HG03457 (cell line): ENCODE results near the gene TMPRSS4.

Source experiments
- ATAC-seq: cut with Tn5 transposase; IDR thresholded peaks from one replicate; pipeline ENCODE4 v1.9.1; 2021; ENCODE audit warnings: moderate number of reproducible peaks; ENCODE audit not compliant: unreplicated experiment

The TMPRSS4 gene

DNA sequence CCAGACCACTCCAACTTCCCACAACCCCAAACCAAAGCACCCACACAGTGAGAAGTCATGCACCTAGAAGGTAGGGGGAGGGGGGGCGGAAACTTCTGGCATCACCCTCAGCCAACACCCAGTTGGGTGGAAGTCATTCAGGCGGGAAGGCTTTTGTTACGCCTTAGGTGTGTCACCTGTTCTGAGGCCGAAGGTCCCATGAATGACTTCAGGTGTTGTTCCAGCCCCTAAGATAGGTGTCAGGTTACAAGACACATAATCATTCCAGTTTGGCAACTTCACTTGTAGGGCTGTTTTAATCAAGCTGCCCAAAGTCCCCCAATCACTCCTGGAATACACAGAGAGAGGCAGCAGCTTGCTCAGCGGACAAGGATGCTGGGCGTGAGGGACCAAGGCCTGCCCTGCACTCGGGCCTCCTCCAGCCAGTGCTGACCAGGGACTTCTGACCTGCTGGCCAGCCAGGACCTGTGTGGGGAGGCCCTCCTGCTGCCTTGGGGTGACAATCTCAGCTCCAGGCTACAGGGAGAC is at the start of gene TMPRSS4:
TMPRSS4 (plus strand) TSS at position 325 of the 528 bp plus-strand sequence. CDS start 225 bp downstream, outside the sequence.
- ATAC-seq: no peak

GRCh38 chr11:118027694-118028093 is 49.2 kb upstream of the TMPRSS4 start:
- no peak for ATAC-seq

- ATAC-seq: no peak
Observed at GRCh38 chr11:118028626-118029025, 48.3 kb upstream of the TMPRSS4 start.

DNA sequence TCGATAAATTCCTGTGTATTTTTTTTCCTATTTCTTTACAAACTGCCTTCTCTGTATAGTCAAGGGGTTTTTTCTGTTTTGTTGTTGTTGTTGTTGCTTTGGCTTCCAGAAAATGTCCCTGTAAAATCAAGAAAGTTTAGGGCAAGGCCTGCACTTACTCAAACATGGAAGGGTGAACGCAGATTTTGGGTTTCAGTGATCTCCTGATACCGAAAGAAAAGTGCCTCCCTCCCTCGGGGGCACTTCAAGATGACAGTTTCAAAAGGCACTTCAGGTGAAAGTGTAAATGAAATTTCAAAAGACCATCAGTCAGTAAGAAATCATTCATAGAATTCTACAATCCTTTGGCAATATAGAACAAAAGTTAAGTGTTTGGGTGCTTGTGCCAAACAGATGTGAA is 43.4 kb upstream of the TMPRSS4 start:
- ATAC-seq: no peak

GRCh38 chr11:118042141-118042540 is 34.7 kb upstream of the TMPRSS4 start:
- ATAC-seq: no peak

DNA sequence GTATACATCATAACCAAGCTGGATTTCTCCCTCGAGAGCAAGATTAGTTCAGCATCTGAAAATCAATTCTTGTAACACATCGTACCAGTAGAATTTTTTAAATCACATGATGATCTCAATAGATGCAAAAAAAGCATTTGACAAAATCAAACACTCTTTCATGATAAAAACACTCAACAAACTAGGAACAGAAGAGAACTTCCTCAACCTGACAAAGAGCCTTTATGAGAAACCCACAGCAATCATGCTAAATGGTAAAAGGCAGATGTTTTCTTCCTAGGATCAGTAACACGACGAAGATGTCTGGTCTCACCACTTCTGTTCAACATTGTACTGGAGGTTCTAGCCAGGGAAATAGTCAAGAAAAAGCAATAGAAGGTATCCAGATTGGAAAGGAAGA is 34.1 kb upstream of the TMPRSS4 start:
- no peak for ATAC-seq

GRCh38 chr11:118045191-118045590 is 31.7 kb upstream of the TMPRSS4 start:
- ATAC-seq: no peak

GRCh38 chr11:118046051-118046963 is 30.6 kb upstream of the TMPRSS4 start:
- no peak for ATAC-seq

DNA sequence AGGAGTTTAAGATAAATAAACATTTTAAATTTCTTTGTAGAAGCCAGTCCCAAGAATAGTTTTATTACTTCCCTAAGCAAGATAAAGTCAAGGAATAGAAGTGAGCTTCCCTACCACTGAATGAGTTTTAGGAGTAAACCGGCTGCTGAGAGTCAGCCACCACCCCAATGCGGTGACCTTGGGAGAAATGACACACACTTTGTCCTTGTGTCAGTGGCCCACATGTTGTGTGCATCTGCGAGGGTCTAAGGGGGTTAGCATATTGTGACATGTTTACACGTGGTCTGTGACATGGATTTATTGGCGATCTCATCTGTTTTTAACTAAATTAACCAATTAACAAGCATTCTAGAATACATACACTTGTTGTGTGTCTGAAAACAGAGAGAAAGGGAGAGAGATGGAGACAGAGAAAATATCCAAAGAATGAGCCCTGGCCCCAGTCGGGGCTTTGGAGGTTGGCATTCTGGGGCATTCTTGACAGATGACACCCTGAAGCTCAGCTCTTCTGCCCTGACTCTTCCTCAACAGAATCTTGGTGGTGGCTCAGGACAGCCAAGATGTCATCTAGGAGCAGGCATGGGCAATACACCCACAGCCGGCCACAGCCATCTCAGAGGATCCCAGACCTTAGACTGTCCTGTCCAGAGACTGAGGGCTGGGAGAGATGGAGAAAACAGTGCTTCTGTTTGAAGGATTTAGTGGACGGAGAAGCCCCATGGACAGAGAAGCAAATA is 29.7 kb upstream of the TMPRSS4 start:
- no peak for ATAC-seq

GRCh38 chr11:118047749-118048148 is 29.1 kb upstream of the TMPRSS4 start:
- no peak for ATAC-seq

GRCh38 chr11:118048472-118049370 is 28.2 kb upstream of the TMPRSS4 start:
- ATAC-seq: no peak

- ATAC-seq: no peak
Observed at GRCh38 chr11:118049771-118050170, 27.1 kb upstream of the TMPRSS4 start.

DNA sequence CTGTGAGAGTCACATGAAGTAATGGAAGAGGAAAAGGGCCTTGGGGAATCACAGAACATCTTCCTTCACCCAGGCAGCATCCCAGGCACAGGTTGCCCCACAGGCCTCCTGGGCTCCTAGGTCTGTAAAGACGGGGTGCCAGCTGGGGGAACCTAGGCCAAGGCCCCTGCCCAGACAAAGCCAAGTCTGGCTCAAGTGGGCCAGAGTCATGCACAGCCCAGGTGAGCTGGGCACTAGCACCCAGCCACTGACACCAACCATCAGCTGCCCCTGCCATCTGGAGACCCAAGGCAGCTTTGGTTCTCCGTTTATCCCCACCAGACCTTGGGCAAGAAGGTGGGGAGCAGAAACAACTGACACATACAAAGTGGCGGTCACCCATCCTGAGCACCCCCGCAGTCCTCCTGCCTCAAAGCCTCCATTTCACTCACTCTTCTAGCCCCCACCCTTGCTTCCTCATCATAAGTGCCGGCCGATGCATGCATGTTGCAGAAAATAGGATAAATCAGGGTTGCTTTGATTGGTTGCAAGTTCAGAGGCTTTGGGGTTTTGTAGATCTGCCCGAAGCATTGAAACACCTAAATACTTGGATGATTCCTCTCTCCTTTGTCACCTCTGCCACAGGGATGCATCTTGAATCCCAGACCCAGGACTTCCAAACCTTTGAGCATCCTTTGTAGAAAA is 26.5 kb upstream of the TMPRSS4 start:
- ATAC-seq: no peak

GRCh38 chr11:118051136-118051610 is 25.7 kb upstream of the TMPRSS4 start:
- ATAC-seq: no peak

GRCh38 chr11:118051611-118052461 is 25.0 kb upstream of the TMPRSS4 start:
- ATAC-seq: no peak

DNA sequence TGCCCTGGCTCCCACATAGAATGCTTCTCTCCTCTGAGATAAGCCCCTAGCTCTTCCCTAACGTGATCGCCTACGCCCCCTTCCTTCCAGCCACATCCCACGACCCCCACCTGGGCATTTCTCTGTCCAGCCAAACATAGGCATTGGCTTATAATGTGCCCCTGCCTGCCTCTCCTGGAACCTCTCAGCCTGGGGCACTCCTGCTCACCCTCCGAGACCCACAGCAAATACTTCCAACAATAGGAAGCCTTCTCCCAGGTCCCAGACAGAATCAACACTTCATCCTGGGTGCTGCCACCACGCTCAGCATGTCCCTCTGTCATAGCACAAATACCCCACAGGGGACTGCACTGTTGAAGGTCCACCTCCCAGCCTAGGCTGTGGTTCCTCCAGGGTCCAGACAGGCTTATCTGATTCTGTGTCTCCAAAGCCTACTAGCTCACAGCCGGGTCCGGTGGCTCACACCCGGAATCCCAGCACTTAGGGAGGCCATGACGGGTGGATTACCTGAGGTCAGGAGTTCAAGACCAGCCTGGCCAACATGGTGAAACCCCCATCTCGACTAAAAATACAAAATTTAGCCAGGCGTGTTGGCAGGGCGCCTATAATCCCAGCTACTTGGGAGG is 24.2 kb upstream of the TMPRSS4 start:
- ATAC-seq: no peak

DNA sequence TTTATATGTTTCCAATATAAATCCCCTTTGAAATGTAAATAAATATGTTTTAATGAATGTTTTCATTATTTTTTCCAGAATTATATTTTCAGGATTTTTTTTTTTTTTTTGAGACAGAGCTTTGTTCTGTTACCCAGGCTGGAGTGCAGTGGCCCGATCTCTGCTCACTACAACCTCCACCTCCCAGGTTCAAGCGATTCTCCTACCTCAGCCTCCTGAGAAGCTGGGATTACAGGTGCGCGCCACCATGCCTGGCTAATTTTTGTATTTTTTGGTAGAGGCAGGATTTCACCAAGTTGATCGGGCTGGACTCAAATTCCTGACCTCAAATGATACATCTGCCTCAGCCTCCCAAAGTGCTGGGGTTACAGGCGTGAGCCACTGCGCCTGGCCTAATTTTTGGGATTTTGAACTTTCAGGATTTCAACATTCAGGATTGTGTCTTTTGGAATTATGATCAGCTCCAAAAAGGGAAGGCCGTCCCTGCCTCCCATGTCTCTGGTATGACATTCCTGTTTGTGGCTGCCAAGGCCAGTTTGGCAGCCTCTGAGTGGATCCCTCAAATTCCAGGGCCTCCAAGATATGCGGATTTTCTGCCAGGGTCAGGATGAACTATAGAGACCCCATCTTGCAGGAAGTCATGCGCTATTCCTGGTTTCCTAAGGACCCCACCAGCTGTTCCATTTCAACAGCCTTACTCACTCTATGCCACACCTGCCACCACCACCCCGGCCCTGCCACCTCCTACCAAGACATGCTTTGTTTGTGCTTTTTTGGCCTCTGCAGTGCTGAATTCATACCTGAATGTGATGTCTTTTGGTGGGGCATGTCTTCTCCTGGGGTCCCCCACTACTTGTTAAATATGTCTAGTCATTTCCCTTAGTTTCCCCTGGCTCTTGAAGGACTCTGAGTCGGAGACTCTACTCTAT is 21.9 kb upstream of the TMPRSS4 start:
- no peak for ATAC-seq

DNA sequence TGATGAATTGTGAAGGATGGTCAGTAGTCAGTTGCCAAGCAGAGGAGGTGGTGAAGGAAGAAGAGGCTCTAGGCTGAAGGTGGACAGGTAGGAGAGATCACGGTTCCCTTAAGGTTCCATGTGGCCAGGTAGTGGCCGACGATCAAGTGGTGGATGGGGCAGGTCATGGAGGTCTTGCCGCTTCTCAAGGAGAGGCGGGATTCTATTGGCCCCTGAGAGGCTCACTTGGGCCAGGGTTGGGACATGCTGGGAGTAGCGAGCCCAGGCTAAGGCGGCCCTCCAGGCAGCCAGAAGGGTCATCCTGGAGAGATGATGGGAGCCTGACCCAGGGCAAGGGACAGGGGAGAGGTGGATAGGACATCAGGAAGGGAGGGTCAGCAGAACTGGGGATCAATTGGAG is 20.9 kb upstream of the TMPRSS4 start:
- no peak for ATAC-seq
